H1 (cell line): ENCODE results near the gene SYP. TPM values are rescaled to one million over a fixed set of nuclear protein-coding genes. Genes with fewer than 3 reads are reported as not detected.

Experiments used
- CTCF ChIA-PET: fragments of 300-600 bp; sonication (Branson Sonifier 250); formaldehyde crosslinking; loops from one replicate; lab custom pipeline; 2021; ENCODE audit not compliant: partially characterized antibody; lab: Charles Lee
- POLR2A ChIA-PET: fragments of 300-600 bp; sonication (Branson Sonifier 250); formaldehyde crosslinking; loops from one replicate; lab custom pipeline; 2021; ENCODE audit warnings: inconsistent platforms; ENCODE audit not compliant: partially characterized antibody; lab: Charles Lee
- DNase-seq, 2 experiments: peaks; one replicate each; pipeline versions ENCODE4 v3.0.0 to v3.0.0-alpha.2; 2010 to 2022; ENCODE audit warnings: low spot score in 2 of 2, low read depth in 1 of 2, mixed read lengths in 1 of 2
- FAIRE-seq: peaks from 2 replicates; lab custom pipeline; 2011; peaks lifted over from hg19 to GRCh38; lab: Jason Lieb, UNC
- H2AFZ ChIP-seq: 2 replicates; pipeline ENCODE4 v1.8.1; 2012; ENCODE audit warnings: low read length, inconsistent platforms
- H2AK5ac ChIP-seq: 2 replicates; pipeline ENCODE4 v1.6.1; 2013; ENCODE audit warnings: low read depth, low read length
- H2BK120ac ChIP-seq: replicated peaks from 2 replicates; pipeline ENCODE3; 2013; ENCODE audit warnings: low read depth, low read length, inconsistent platforms
- H2BK12ac ChIP-seq: 2 replicates; pipeline ENCODE4 v1.6.1; 2013; ENCODE audit warnings: low read depth, low read length
- H2BK15ac ChIP-seq: 2 replicates; pipeline ENCODE4 v1.6.1; 2013; ENCODE audit warnings: low read length
- H2BK20ac ChIP-seq: 2 replicates; pipeline ENCODE4 v1.6.1; 2013; ENCODE audit warnings: low read length
- H2BK5ac ChIP-seq: 2 replicates; pipeline ENCODE4 v1.6.1; 2013; ENCODE audit warnings: low read depth, low read length
- H3K14ac ChIP-seq: 2 replicates; pipeline ENCODE4 v1.6.1; 2013; ENCODE audit warnings: inconsistent platforms; ENCODE audit not compliant: insufficient read length
- H3K18ac ChIP-seq: 2 replicates; pipeline ENCODE4 v1.6.1; 2013; ENCODE audit warnings: low read length; ENCODE audit errors: extremely low read depth
- H3K23ac ChIP-seq: 2 replicates; pipeline ENCODE4 v1.6.1; 2013; ENCODE audit warnings: inconsistent platforms; ENCODE audit not compliant: insufficient read length
- H3K23me2 ChIP-seq: 2 replicates; pipeline ENCODE4 v1.6.1; 2013; ENCODE audit warnings: low read depth, low read length
- H3K27ac ChIP-seq: 2 replicates; pipeline ENCODE4 v1.6.1; 2011; ENCODE audit warnings: low read depth, low read length, inconsistent platforms
- H3K27me3 ChIP-seq, 4 experiments: replicated peaks in 1 of 4; 1 replicate in 1 of 4; 2 replicates in 3 of 4; pipeline versions ENCODE4 v1.6.1 to v1.8.1; 2011 to 2013; ENCODE audit warnings: low read length in 3 of 4, mild to moderate bottlenecking in 3 of 4, inconsistent platforms in 2 of 4, mixed read lengths in 2 of 4, moderate library complexity in 1 of 4; ENCODE audit not compliant: control insufficient read depth in 3 of 4, insufficient read depth in 3 of 4; ENCODE audit errors: extremely low read depth in 1 of 4
- H3K36me3 ChIP-seq, 4 experiments: 2 replicates each; pipeline versions ENCODE4 v1.6.1 to v1.8.1; 2011 to 2013; ENCODE audit warnings: mild to moderate bottlenecking in 4 of 4, low read length in 3 of 4, moderate library complexity in 2 of 4, control low read depth in 1 of 4, inconsistent platforms in 1 of 4; ENCODE audit not compliant: insufficient read depth in 4 of 4, control insufficient read depth in 2 of 4
- H3K4ac ChIP-seq: replicated peaks from 2 replicates; pipeline ENCODE3; 2013; ENCODE audit warnings: low read length, low read depth, mixed read lengths, inconsistent platforms; ENCODE audit not compliant: insufficient read length
- H3K4me1 ChIP-seq, 4 experiments: replicated peaks in 1 of 4; 1 replicate in 1 of 4; 2 replicates in 3 of 4; pipeline versions ENCODE4 v1.6.1 to v1.8.1; 2011 to 2013; ENCODE audit warnings: low read length in 3 of 4, inconsistent platforms in 2 of 4, mixed read lengths in 1 of 4; ENCODE audit not compliant: insufficient read depth in 4 of 4, control insufficient read depth in 3 of 4
- H3K4me2 ChIP-seq, 2 experiments: 2 replicates each; pipeline versions ENCODE4 v1.6.1 to v1.8.1; 2011 to 2013; ENCODE audit warnings: low read depth in 2 of 2, low read length in 2 of 2, control low read depth in 1 of 2, inconsistent platforms in 1 of 2, mild to moderate bottlenecking in 1 of 2; ENCODE audit not compliant: insufficient read depth in 1 of 2
- H3K4me3 ChIP-seq, 4 experiments: fragments of 200-600, 300-600 bp in 1 of 4; sonication (generic), shearing (Covaris generic), sonication (Bioruptor Twin) in 1 of 4; 2 replicates each; pipeline versions ENCODE4 v1.5.1 to v1.8.1; 2011 to 2016; ENCODE audit warnings: low read length in 4 of 4, low read depth in 3 of 4, control low read depth in 2 of 4, inconsistent platforms in 2 of 4, mild to moderate bottlenecking in 2 of 4, mixed read lengths in 1 of 4, moderate library complexity in 1 of 4; ENCODE audit not compliant: insufficient read depth in 2 of 4; ENCODE audit errors: extremely low read depth in 1 of 4
- H3K56ac ChIP-seq: replicated peaks from 2 replicates; pipeline ENCODE3; 2013; ENCODE audit warnings: low read depth, mild to moderate bottlenecking, mixed read lengths, low read length, inconsistent platforms; ENCODE audit not compliant: insufficient read length
- H3K79me1 ChIP-seq: 2 replicates; pipeline ENCODE4 v1.6.1; 2013; ENCODE audit warnings: low read depth, low read length, control low read depth
- H3K79me2 ChIP-seq, 2 experiments: 2 replicates each; pipeline versions ENCODE4 v1.6.1 to v1.8.1; 2012 to 2013; ENCODE audit warnings: low read length in 2 of 2, mild to moderate bottlenecking in 2 of 2, inconsistent platforms in 1 of 2; ENCODE audit not compliant: insufficient read depth in 2 of 2, control insufficient read depth in 1 of 2
- H3K9ac ChIP-seq, 4 experiments: replicated peaks in 1 of 4; 1 replicate in 1 of 4; 2 replicates in 3 of 4; pipeline versions ENCODE4 v1.6.1 to v1.8.1; 2011 to 2013; ENCODE audit warnings: low read depth in 3 of 4, low read length in 3 of 4, control low read depth in 2 of 4, mild to moderate bottlenecking in 2 of 4, moderate library complexity in 2 of 4, inconsistent platforms in 1 of 4; ENCODE audit errors: extremely low read depth in 1 of 4
- H3K9me3 ChIP-seq, 2 experiments: 2 replicates each; pipeline versions ENCODE4 v1.6.1 to v1.8.1; 2012 to 2013; ENCODE audit warnings: mild to moderate bottlenecking in 2 of 2, moderate library complexity in 2 of 2, control low read depth in 1 of 2, inconsistent platforms in 1 of 2, low read depth in 1 of 2, low read length in 1 of 2, mixed read lengths in 1 of 2; ENCODE audit not compliant: insufficient read depth in 2 of 2
- H4K20me1 ChIP-seq, 2 experiments: replicated peaks in 1 of 2; 2 replicates each; pipeline versions ENCODE3 to v1.8.1; 2011 to 2013; ENCODE audit warnings: inconsistent platforms in 2 of 2, low read length in 2 of 2, mild to moderate bottlenecking in 1 of 2; ENCODE audit not compliant: insufficient read depth in 2 of 2, control insufficient read depth in 1 of 2
- H4K5ac ChIP-seq: 2 replicates; pipeline ENCODE4 v1.6.1; 2013; ENCODE audit warnings: low read length, low read depth, mixed read lengths, inconsistent platforms; ENCODE audit not compliant: insufficient read length
- H4K8ac ChIP-seq: 2 replicates; pipeline ENCODE4 v1.8.0; 2013; ENCODE audit warnings: mild to moderate bottlenecking, moderate library complexity, low read length, inconsistent platforms; ENCODE audit not compliant: insufficient read depth; ENCODE audit errors: extremely low read depth
- H4K91ac ChIP-seq: replicated peaks from 2 replicates; pipeline ENCODE3; 2013; ENCODE audit warnings: low read length, mixed read lengths, inconsistent platforms; ENCODE audit not compliant: insufficient read length
- CBX8 ChIP-seq: fragments of 300-800, 300-1000 bp; sonication (generic); IDR thresholded peaks from 2 replicates; pipeline ENCODE4 v1.7.1; 2016; ENCODE audit warnings: low read depth, low read length, borderline replicate concordance
- EP300 ChIP-seq, 2 experiments: IDR thresholded peaks; 1 replicate in 1 of 2; 2 replicates in 1 of 2; pipeline ENCODE4 v1.6.1; 2011 to 2012; ENCODE audit warnings: low read depth in 2 of 2, low read length in 2 of 2, mild to moderate bottlenecking in 2 of 2, borderline replicate concordance in 1 of 2, inconsistent platforms in 1 of 2, moderate library complexity in 1 of 2
- GTF2F1 ChIP-seq: IDR thresholded peaks from 2 replicates; pipeline ENCODE4 v1.6.1; 2012; ENCODE audit warnings: low read depth, low read length, improper control_type of control experiment, borderline replicate concordance
- SP4 ChIP-seq: IDR thresholded peaks from 2 replicates; pipeline ENCODE4 v1.6.1; 2012; ENCODE audit warnings: low read length, inconsistent platforms
- SRF ChIP-seq: IDR thresholded peaks from 2 replicates; pipeline ENCODE4 v1.6.1; 2011; ENCODE audit warnings: mild to moderate bottlenecking, low read depth, low read length, moderate library complexity
- TBP ChIP-seq: IDR thresholded peaks from 2 replicates; pipeline ENCODE4 v1.6.1; 2011; ENCODE audit warnings: low read depth, low read length, improper control_type of control experiment
- WGBS, 2 experiments: shearing (Covaris generic) in 1 of 2; methylation state at CpG; one replicate each; pipeline versions ENCODE4 v1.1.6 to v1.1.7; 2013 to 2015; ENCODE audit warnings: low lambda C conversion rate in 2 of 2, mixed read lengths in 2 of 2, inconsistent platforms in 1 of 2, low coverage in 1 of 2, missing lambda C conversion rate in 1 of 2; ENCODE audit not compliant: insufficient replicate concordance in 2 of 2, insufficient coverage in 1 of 2, insufficient read length in 1 of 2; ENCODE audit errors: extremely low coverage in 1 of 2, missing lambda C conversion rate in 1 of 2; 5-methylcytosine and 5-hydroxymethylcytosine counted together
- polyA plus RNA-seq, 7 experiments: library from polyadenylated mRNA; depleted of rRNA in 3 of 7; stranded (reverse) in 5 of 7; unstranded in 2 of 7; fragments of >200 nt in 5 of 7; fragments of 200-250 nt in 2 of 7; gene quantifications; 1 replicate in 5 of 7; 2 replicates in 1 of 7; 4 replicates in 1 of 7; pipeline versions ENCODE4 v1.2.1 to v1.2.3, GENCODE V29; 2011 to 2013; ENCODE audit warnings: missing spikeins in 2 of 7, mixed read lengths in 2 of 7
- total RNA-seq: library from RNA; stranded (reverse); fragmentation: NEBNext Ultra II Directional; extraction: Animal tissue kit (Norgen Biotek cat#: 25700); gene quantifications from 2 replicates; pipeline ENCODE4 v1.2.1, GENCODE V29; 2021
- TF ChIP-seq, protein P1 (sequence below): IDR thresholded peaks from 2 replicates; pipeline ENCODE4 v1.6.1; 2012; ENCODE audit warnings: low read length, inconsistent platforms

SYP gene
- total and polyA plus RNA-seq, 2 of the 8 experiments (the other 6 are each of a cell fraction or from before 2014, with no cell fraction given) = 4.3 to 10.8 TPM

DNA sequence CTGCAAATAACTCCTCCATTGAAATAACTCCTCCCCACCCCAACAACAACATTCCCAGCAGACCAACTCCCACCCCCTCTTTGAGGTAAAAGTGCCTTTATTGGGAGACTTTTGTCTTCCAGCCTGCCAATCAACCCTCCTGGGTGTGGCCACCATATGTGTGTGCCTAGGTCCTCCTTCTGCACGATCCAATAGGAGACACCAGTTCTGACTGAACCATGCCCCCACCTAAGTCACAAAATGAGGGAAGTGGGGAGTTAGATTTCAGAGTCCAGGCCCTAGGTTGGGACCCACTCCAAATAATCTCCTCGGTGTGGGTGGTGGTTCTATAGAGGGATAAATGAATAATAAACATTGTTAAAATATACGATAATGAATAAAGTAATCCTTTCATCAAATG is 25.3 kb downstream of the SYP start:
- Histone ChIP-seq H3K23me2 (peaks cover 5% of the 10 kb centered on the region; the same call in 1 of the 2 replicates), H3K79me1 (no peaks in the 10 kb centered on the region), H4K5ac (no peak overlapping the region), H3K4ac (no peak overlapping the region), H2AFZ (no peak overlapping the region), H3K4me2 (no peak overlapping the region), H3K9ac (no peak overlapping the region), H4K20me1 (peaks cover 0 to 5% of the 10 kb centered on the region in 2 experiments), H4K91ac (no peak overlapping the region), H2BK15ac (no peak overlapping the region), H3K9me3 (no peaks in the 10 kb centered on the region), H3K4me3 (no peak overlapping the region), H2AK5ac (no peak overlapping the region), H3K14ac (no peak overlapping the region), H2BK5ac (no peak overlapping the region), H3K79me2 (no peaks in the 10 kb centered on the region), H3K18ac (no peak overlapping the region), H3K27ac (no peak overlapping the region), H2BK120ac (no peak overlapping the region), H4K8ac (no peak overlapping the region), H2BK20ac (no peak overlapping the region), H3K36me3 (peaks cover 0 to 12% (median 1%) of the 10 kb centered on the region in 4 experiments; a peak in 5 of 8 replicates), H3K23ac (no peak overlapping the region), H2BK12ac (no peak overlapping the region), H3K56ac (no peak overlapping the region), H3K4me1 (no peaks in the 10 kb centered on the region), H3K27me3 (peaks cover 0 to 8% (median 5%) of the 10 kb centered on the region in 4 experiments; a peak in 5 of 7 replicates)
- 90% methylated on average over 3 of the region's 3 CpGs; no CpG with 5 or more reads in 1 of the 2 experiments for WGBS, 2 experiments
- no peak for DNase-seq
- FAIRE-seq = peak; percentile 79
- CTCF ChIA-PET = interaction anchor here (2.2 kb wide), 1 partner anchor 10 kb away, joined by 7 read pairs; no protein-coding TSS in a partner anchor
- TF ChIP-seq CBX8 = no peak
- no peak for TF ChIP-seq TBP
- TF ChIP-seq SRF = no peak
- no peak for TF ChIP-seq EP300 (IDR thresholded peaks at IDR 0.05; ENCODE audit: borderline replicate concordance in 1 of 2, low read depth in 2 of 2, low read length in 2 of 2)
- TF ChIP-seq SP4 = no peak
- TF ChIP-seq GTF2F1 = no peak
- TF ChIP-seq, protein P1, sequence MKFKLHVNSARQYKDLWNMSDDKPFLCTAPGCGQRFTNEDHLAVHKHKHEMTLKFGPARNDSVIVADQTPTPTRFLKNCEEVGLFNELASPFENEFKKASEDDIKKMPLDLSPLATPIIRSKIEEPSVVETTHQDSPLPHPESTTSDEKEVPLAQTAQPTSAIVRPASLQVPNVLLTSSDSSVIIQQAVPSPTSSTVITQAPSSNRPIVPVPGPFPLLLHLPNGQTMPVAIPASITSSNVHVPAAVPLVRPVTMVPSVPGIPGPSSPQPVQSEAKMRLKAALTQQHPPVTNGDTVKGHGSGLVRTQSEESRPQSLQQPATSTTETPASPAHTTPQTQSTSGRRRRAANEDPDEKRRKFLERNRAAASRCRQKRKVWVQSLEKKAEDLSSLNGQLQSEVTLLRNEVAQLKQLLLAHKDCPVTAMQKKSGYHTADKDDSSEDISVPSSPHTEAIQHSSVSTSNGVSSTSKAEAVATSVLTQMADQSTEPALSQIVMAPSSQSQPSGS = no peak
- POLR2A ChIA-PET = interaction anchor here (1.2 kb wide), 1 partner anchor 59 kb away, joined by 3 read pairs; no protein-coding TSS in a partner anchor
